NCI-H510A treated with DMSO at 0.1 percent for 48 hours (cell line): ENCODE data around the gene MICU1.
"Not testable (repeated sequence)": the region's sequence is repeated elsewhere in the genome, so short reads cannot be mapped to it uniquely, and the experiment has no call there.

Experiments used
- DNase-seq: peaks from one replicate; lab custom pipeline; 2025; lab: John Stamatoyannopoulos, UW

MICU1 gene

DNA sequence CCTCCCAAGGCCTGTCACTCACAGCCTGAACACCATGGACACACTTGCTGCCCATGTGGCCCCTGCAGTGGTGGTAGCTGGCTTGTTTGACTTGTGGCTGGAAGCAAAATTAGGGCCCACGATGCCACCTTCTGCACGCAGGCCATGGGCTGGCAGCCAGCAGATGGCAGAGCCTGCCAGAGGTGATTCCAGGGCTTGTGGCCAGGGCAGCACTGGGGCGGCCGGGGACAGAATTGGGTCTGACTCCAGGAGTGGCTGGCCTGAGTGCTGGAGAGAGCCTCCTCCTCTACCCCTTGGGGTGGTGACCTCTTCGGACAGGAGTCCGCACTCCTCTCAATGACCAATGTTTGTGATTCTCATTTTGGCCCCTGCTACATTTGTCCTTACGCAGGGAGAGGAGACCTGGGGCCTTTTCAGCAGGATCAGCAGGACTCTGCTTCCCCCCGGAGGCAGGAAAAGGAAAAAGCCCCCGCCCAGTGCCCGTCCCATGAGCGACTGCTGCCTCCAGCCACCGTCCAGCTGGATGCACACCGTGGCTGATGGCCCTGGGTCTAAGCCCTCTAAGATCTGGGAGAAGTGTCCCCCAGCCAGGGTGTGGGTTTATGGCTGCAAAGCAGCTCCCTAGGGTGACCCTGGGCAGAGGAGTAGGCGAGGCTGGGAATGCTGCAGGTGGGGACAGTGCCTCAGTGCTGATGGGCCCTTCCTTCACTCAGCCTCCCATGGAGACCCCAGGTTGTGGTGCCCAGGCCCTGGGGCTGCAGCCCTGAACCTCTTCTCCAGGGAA is 297.6 kb downstream of the MICU1 start:
- DNase-seq = peak; percentile 43

DNA sequence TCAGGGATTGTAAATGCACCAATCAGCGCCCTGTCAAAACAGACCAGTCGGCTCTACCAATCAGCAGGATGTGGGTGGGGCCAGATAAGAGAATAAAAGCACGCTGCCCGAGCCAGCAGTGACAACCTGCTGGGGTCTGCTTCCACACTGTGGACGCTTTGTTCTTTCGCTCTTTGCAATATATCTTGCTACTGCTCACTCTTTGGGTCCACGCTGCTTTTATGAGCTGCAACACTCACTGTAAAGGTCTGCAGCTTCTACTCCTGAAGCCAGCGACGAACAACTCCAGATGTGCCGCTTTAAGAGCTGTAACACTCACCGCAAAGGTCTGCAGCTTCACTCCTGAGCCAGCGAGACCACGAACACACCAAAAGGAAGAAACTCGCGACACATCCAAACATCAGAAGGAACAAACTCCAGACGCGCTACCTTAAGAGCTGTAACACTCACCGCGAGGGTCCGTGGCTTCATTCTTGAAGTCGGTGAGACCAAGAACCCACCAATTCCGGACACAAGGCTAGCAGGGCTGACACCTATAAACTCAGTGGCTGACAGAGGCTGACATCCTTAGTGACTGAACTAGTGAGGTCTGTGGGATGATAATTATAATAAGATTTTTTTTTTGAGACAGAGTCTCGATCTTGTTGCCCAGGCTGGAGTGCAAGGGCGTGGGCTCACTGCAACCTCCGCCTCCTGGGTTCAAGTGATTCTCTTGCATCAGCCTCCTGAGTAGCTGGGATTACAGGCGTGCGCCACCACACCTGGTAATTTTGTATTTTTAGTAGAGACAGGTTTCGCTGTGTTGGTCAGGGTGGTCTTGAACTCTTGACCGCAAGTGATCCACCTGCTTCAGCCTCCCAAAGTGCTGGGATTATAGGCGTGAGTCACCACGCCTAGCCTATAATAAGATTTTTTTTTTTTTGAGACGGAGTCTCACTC is 298.9 kb downstream of the MICU1 start:
- not testable (repeated sequence) for DNase-seq

DNA sequence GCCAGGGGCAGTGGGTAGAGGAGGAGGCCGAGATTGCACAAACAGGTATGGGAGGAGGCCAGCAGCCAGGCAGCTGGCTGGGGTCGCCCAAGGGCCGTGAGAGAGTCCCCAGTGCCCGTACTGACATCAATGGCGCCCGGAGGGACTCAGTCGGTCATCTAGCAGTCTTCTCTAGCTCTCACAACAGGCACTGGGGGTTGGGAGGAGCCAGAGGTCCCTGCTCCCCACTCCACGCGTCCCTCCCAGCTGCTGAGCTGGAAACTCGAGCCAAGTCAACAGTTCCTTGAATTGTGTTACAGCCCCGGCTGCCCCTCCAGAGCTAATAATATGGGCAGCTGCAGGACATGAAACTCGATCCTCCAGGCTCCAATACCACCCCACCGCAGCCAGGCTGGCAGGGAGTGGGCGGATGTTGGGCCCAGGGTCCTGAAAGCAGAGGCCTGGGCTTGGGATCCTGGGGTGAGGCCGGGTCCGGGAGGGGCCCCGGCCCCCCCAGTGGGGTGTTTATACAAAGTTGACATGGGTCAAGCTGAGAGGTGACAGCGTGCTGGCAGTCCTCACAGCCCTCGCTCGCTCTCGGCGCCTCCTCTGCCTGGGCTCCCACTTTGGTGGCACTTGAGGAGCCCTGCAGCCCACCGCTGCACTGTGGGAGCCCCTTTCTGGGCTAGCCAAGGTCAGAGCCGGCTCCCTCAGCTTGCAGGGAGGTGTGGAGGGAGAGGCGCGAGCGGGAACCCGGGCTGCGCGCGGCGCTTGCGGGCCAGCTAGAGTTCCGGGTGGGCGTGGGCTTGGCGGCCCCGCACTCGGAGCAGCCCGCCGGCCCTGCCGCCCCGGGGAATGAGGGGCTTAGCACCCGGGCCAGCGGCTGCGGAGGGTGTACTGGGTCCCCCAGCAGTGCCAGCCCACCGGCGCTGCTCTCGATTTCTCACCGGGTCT is 300.4 kb downstream of the MICU1 start:
- peak; percentile 96 for DNase-seq

DNA sequence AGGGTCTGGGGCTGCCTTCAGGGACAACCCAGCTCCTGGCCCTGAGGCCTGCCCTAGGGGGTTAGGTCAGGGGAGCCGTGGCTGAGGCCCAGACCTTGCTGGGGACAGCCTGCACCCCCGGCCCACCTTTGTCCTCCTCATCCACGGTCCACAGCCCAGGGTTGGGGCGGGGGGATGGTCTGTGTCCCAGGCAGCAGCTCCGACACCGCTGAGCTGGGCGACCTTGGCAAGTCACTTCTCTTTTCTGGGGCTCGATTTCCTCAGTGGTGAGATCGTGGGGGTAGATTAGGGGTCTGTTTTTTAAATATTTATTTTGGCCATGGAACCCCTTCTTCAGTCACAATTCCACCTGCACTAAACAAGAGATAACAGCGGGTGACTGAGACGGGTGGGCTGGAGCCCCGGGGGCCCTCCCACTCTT is 302.1 kb downstream of the MICU1 start:
- no peak for DNase-seq

DNA sequence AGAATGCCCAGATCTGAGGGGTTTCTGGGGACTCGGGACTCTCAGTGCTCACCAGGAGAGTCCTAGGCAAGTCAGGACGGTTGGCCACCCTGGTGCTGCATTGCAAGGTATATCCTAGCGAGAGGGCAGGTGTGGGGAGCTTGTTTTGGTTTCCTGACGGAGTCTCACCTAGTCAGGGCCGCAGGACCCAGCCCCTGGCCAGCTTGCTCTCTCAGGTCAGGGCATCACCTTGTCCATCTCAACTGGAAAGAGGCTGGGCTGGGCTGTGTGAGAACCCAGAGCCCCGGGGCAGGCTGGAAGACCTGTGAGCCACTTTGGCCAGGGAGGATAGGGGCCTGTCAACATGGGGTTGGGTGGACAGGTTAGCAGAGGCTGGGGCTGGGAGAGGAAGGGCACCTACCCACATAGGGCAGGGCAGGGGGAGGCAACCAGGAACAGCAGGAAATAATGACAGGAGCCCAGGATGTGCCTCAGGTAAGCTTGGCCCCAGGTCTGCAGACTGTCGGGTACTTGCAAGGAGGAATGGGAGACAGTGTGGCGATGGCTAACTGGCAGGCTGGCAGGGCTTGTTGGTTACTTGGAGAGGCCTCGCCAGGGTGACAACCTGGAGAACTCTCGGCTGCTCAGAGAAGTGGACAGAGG is 302.6 kb downstream of the MICU1 start:
- no peak for DNase-seq

DNA sequence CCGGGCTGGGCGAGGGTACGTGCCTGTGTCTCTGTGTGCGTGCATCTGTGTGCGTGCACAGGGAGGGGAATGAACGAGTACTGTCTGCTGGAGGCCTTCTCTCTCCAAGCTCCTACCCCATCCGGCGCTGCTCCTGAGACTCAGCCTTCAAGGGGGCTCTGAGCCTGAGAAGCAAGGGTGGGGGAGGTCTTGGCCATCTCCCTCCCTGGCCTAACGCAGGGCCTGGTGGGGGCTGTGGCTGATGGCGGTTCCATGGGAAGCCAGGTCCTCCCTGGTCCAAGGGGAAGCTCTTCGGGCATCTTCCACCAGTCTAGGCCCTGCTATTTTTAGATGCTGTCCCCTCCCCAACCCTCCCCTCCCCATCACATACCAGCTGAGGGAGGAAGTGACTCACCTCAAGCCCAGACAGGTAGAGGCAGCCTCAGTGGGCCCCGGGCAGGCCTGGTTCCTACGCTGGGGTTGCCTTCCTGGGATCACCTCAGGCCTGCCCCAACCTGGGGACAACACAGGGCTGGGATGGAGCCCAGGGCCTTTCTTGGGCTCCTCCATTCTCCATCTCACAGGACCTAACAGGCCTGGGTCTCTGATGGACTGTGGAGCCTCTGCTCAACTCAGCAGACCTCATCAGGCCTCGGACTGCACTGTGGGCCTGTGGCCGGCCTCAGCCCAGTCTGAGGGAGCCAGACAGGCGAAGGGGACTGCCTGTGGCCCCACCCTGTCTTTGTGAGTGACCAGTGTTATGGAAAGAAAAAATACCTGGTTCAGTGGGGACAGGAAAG is 303.4 kb downstream of the MICU1 start:
- no peak for DNase-seq

DNA sequence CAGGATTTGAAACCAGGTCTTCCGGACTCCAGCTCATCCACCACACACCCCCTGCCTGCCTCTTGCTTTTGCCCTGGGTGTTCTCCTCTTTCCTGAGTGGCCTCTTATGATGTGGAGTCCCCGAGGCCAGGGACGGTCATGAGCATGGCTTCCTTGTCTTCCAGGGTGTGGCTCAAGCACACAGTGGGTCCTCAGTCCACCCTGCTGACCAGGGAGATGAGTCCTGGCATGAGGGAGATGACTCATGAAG is 303.9 kb downstream of the MICU1 start:
- no peak for DNase-seq

DNA sequence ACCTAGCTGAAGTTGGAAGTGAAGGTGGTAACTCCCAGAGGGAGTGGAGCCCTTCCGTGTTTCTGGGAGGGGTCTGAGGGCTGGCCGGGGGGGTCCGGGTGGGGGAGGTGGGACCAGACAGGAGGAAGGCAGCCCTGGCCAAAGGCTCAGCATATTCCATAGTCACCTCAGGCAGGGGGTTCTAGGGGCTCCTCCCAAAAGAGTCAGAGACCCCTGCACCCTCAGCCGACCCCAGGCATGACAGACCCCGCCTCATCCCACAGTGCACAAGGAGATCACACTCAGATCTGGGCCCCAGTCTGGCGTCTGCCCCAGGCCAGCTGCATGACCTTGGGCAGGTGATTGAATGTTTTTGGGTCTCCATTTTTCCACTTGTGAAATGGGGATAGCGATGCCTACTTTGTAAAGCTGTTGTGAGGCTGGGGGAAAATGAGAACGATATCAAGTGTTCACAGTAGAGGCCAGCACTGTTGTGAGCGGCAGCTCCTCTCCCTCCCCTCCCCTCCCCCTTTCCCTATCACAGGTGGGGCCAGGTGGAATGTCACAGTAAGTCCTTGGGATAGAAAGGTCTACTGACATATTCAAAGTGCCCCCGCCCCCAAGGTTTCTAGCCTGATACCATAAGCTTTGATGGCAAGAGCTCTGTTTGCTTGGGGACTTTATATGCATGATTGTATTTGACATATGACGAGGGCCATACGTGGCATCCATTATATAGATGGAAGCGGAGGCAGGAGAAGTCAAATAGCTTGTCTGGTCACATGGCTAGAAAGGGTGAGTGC is 304.4 kb downstream of the MICU1 start:
- DNase-seq = peak; percentile 22

DNA sequence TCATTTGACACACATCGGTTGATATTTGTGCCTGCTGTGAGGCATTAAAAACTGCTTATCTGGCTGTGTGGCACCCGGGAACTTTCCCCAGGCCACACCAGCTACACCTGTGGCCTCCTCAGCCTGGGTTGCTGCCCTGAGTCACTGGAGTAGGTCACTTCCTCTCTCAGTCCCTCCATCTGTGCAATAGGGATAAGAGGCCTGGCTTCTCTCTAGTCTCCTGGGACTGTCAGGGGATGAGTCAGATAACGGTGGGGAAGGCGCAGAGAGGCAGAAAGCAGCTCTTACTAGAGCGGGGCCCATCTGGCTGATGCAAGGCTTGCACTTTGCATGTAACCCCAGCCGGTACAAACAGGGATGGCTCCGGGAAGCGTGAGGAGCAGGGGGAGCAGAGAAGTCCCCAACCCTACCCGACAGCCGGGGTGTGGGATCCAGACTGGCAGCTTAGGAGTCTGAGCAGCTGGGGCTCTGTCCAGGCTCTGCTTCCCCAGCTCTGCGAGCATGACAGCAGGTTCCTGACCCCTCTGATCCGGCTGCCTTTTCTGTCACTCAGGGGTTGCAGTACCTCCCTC is 305.1 kb downstream of the MICU1 start:
- DNase-seq = peak; percentile 64

DNA sequence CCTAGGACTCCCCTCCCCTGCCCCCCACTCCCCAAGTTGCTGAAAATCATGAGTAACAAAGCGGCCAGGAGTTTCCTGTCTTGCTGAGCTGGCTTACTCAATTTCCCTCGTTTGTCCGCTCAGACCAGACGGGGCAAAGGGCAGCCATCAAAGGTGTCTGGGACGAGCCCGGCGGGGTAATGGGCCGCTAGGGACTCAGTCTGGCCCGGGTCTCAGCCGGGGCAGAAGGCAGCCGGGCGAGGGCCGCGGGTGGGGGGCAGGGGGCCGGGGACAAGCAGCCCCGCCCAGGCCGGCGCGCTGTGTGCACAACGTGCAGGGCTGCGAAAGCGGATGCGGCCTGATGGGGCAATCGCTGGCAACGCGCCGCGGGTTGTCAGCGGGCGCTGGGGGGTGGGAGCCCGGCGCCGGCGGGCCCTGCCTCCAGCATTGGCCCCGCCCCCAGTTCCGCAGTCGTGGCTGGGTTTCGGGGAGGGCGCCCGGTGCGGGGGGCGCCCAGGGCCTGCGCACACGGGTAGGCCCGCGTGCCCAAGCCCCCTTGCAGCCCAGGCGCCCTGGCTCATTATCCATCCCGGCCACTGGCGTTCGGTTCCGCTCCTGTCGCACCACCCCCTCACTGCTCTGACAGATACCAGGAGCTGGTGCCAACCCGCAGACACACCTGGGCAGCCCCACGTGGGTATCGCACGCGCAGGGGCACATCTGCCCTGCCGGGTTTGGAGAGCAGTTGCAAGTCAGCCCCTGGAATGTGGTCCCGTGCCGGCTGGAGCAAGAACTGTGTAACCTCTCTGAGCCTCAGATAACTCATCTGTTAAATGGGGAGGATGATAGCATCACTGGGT is 306.2 kb downstream of the MICU1 start:
- DNase-seq = peak; percentile 79

DNA sequence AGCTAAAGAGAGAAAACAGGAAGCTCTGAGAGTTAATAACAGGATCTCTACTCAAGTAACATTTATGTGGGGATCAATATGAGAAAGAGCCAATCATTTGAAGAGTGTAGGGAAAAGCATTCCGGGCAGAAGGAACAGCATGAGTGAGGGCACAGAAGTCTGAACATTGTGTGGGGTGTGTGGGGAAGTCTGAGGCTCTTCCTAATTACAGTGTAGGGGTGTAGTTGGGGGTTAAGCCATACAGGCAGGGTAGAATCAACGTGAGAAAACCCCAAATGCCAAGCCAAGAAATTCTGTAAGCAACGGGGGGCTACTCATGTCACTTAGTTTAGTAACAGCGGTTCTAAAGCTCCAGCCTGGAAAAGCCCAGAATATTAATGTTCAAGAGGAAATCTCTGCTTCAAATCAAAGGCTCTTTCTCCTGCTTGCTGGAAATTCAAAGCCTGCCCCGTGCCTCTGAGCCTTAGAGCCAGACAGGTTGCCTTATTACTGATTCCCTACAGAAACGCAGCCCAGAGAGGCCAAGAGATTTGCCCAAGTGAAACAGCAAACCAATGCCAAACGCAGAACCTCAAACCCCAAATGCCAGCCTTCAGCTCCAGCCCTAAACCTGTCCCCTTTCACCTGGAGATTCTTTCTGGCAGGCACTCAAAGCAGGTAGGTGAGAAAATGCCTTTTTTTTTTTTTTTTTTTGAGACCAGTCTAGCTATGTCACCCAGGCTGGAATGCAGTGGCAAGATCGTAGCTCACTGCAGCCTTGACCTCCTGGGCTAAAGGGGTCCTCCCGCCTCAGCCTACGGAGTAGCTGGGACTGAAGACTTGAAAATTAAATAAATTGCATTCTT is 307.2 kb downstream of the MICU1 start:
- DNase-seq = no peak
